Activated CD4-positive, alpha-beta T cell treated with anti-CD3 and anti-CD28 coated beads, Interleukin-2, amount 50 U/mL, for 16 hours (primary cell): ENCODE measurements around the gene LBP.
"Not testable (repeated sequence)": the region's sequence is repeated elsewhere in the genome, so short reads cannot be mapped to it uniquely, and the experiment has no call there.

ENCODE experiments used
- DNase-seq: peaks from one replicate; pipeline ENCODE4 v3.0.0-alpha.2; 2020

Gene LBP

DNA sequence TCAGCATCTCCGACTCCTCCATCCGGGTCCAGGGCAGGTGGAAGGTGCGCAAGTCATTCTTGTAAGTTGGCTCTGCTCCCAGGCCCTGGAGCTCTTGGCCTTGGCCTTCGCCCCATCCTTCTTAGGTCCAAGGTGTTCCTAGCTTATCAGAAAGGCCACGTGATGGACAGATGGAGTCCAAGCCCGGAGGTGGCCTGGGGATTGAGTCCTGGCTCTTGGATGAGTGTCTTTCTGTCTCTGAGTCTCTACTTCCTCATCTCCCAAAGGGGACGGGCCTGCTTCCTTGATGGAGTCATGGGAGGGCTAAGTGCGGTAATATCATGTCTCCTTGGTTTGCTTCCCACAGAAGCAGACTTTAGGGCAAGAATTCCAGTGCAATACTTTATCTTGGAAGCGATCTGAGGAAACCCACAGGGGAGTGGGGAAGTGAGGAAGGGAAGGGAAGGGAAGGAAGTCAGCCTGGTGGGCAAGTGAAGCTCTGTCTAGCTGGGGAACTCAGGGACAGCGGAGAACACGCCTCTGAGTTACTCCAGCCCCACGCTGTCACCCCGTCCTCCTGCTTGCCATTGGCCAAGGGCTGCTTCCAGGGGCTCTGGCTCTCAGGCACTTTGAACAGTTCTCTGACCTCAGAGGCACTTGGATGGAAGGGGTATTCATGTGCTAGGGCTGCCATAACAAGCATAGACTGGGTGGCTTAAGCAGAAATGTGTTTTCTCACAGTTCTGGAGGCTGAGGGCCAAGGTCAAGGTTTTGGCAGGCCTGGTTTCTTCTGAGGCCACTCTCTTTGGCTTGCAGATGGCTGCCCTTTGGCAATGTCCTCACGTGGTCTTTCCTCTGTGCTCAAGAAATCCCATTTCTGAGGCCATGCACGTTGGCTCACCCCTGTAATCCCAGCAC is 4.8 kb downstream of the LBP start:
- no peak for DNase-seq

DNA sequence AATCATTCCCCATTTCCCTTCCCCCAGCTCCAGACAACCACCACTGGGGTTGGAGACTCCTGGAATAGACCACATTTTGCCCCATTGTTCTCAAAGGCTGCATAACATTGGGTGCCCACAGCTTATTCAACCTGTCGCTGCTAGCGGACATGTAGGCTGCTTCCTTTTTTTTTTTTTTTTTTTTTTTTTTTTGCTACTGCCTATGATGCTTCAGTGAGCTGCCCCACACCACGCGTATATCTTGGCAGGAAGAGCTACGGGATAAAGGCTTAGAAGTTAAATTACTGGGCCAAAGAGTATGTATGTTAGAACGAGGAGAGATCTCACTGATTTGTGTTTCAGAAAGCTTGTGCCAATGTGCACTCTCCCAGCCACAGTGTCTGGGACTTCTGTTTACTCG is 7.0 kb downstream of the LBP start:
- DNase-seq, result no peak

DNA sequence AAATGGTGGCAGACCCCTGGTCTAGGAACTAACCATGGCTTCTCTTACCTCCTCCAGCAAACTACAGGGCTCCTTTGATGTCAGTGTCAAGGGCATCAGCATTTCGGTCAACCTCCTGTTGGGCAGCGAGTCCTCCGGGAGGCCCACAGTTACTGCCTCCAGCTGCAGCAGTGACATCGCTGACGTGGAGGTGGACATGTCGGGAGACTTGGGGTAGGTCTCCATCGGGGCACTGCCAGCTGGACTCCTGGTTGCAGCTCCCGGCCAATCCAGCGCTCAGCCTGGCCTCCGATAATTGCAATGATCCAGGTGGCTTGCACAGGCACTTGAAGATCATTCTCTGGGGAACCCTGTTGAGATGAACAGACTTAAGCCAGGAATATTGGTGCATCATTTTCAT is 7.9 kb downstream of the LBP start:
- no peak for DNase-seq

DNA sequence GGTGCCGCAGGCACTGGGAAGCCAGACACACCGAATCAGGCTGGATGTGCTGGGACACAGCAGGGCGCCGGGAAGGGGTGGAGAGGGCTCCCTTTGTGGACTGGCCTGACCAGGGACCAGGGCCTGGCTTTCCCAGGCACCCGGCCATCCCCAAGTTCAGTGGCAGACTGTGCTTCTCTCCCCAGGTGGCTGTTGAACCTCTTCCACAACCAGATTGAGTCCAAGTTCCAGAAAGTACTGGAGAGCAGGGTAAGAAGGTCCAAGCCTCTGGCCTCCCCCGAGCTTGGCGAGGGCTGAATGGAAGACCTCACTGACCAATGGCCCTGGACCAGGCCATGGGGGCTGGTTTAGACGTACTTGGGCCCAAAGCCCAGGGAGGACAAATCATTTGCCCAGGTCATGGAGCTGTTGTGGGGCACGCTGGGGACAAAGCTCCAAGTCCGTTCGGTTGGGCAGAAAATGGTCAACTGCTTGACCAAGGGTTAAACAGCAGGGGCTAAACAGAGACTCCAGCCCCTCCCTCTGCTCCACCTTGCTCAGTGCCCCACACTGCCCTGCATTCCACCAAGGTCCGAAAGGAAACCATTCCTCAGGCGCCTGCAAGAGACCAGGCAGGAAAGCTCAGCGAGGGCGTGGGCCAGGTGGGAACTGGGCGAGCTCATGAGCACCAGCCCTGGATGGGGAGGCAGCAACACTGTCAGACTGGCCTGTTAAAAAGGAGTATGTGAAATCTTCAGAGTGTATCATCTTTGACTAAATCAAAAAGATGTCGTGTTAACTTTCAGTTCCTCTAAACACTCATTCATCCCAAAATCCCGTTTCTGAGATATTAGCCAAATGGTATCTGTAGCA is 9.1 kb downstream of the LBP start:
- no peak for DNase-seq

DNA sequence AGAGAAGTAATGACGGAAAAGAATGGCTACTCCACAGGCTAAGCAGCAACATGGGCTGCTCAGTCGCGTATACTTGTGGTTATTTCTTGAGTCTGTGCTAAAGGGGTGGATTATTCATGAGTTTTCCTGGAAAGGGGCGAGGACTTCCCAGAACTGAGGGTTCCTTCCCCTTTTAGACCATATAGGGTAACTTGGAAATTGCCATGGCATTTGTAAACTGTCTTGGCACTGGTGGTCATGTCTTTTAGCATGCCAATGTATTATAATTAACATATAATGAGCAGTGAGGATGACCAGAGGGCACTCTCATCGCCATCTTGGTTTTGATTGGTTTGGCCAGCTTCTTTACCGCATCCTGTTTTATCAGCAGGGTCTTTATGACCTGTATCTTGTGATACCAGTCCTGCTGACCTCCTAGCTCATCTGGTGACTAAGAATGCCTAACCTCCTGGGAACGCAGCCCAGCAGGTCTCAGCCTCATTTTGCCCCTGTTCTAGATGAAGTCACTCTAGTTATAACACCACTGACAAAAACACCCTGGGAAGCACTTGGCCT is 11.4 kb downstream of the LBP start:
- no peak for DNase-seq

DNA sequence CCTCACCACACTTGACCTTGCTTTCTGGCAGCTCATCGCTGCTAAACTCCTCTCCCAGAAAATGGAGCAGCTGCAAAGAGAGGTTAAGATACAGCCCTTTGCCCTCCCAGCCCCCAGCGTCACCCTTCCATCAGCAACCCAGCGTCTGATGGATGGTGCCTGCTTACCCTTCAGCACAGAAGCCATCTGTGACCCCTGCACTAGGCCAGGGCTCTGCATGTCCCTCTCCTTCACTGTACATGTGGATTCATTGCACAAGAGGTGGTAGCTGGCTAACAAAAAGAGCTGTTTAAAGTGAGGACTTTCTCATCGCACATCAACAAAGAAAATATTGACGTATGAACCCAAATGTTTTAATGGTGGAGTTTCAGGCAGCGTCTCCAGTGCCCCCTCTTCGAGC is 12.3 kb downstream of the LBP start:
- no peak for DNase-seq

DNA sequence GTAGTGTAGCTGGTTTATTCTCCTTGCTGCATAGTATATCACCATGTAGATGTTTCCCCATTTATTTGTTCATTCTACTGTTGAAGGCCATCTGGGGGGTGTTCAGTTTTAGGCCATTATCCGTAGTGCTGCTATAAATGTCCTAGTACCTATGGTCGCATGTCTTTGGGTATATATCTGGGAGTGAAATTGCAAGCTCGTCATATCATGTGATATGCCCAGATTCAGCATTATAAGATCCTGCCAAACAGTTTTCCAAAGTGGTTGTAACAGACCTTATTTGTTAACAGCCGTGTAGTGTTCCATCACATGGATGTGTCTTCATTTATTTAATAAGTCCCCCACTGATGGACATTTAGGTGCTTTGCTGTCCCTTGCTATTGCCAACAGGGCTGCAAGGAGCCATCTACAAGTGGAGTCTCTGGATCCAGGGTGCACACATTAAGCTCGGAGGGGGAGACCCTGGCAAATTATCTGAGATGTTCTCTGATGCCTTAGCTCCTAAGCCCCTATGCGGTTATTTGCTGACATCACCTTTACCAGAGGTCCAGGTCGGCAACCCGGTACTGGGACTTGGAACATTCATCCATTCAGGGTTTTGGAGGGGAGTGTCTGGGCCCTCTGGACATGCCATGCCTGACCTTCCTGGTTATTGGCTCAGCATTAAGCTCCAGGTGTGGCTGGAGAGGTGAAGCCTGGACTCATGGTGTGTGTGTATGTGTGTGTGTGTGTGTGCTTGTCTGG is 16.9 kb downstream of the LBP start:
- no peak for DNase-seq

DNA sequence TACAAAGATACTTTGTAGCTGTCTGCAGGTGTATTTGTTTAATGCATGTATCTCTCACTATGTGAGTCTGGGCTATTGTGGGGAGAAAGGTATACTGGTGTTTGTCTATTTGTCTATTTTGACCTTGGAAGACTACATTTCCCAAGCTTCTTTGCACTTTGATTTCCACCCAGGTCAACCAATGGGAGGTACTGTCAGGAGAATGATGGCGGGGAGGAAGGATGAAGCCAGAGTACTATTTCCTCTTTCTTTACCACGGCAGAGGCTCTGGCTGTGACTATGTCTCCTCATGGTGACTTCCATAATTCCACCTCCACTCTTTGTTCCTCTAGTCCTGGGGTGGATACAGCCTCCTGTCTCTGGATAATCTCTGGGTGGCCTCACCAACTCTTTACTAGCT is 23.1 kb downstream of the LBP start:
- no peak for DNase-seq

DNA sequence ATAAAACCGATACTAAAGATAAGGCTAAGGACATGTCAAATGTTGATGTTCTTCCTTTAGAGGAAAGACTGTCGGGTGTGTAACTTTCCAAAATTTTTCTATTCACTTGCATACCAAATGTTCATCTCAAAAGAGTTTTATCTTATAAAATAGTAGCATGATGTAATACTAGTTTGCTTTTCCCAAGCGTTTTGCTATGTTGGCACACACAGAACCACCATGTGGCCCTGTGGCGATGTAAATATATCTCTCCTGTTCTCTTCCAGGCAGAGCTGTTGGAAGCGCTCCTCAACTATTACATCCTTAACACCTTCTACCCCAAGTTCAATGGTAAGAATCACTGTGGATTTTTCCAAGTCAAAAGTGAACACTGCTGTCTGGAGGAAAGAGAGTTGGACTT is 26.5 kb downstream of the LBP start:
- no peak for DNase-seq

DNA sequence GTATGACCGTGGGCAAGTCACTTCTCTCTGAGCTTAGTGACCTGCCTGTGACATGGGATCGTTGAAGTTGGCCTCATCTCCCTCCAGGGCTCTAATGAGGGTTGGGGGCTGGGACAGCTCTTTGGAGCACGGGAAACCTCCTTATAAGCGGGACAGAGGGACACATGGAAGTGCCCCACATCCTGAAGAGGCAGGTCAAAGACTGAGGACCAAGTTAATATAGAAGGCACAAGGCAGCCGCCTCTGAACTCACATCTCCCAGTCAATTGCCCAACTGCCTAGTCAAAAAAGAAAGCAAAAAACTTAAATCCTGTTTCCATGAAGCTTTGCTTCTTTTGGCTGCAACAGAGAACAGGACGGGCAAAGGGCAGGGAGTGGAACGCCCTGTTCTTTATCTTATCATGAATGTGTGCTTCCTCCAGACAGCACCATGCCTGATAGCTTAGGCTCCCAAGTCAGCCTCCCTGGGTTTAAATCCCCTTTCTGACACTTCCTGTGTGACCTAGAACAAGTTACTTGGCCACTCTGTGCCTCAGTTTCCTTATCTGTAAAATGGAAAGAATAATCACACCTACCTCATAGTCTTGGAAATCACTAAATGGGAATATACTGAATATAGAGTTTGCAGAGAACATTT is 27.1 kb downstream of the LBP start:
- DNase-seq, result no peak

DNA sequence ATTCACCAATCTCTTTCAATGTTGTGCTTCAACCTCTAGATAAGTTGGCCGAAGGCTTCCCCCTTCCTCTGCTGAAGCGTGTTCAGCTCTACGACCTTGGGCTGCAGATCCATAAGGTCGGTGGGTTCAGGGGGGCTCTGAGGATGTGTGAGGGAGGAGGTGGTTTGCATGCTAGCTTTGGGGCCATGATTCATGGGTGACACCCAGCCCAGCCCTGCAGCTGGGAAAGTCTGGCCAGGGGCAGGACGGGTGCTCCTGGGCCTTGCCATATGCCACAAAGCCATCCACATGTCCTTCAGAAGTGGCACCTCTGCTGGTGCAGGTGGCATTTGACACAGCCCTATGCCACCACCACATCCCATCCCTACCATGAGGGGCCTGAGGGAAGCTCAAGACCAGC is 27.6 kb downstream of the LBP start:
- no peak for DNase-seq

DNA sequence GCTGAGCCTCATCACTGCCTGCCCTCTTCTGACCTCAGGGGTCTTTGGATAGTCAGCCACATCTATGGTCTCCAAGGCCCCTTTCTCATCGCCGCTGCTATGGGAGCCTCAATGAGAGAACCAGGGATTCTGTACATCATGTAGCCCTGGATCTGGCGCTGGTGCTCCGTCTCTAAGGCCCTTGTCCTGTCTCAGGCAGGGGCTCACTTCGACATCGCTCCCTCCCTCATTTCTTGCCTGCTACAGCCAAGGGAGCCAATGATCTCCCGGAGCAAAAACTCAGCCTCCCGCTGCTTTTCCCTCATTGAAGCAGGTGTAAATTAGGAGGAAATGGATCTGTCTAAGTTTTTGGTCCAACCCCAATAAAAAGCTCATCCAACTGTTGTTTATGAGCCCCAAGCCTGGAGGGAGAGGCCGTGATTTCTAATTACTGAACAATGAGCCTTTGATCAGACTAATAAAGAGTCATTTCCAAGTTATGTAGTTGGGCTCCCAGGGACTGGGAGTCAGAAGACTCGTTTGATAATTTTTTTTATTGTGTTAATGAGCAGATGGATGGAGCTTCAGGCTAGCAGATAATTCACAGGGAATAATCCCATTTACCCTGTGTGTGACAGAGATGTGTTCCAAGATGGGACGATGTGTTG is 30.9 kb downstream of the LBP start:
- no peak for DNase-seq

DNA sequence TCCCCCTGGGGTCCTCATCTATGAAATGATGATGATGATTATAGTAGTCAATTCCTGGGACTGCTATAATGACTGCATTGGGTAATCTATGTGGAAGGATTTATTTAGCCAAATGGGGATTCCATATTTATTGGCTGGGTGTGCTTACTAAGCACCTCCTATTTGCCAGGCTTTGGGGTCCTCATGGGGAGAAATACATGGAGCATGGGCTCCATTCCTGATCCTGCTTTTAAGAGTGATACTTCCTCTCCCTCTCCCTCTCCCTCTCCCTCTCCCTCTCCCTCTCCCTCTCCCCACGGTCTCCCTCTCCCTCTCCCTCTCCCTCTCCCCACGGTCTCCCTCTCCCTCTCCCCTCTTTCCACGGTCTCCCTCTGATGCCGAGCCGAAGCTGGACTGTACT is 31.6 kb downstream of the LBP start:
- not testable (repeated sequence) for DNase-seq

DNA sequence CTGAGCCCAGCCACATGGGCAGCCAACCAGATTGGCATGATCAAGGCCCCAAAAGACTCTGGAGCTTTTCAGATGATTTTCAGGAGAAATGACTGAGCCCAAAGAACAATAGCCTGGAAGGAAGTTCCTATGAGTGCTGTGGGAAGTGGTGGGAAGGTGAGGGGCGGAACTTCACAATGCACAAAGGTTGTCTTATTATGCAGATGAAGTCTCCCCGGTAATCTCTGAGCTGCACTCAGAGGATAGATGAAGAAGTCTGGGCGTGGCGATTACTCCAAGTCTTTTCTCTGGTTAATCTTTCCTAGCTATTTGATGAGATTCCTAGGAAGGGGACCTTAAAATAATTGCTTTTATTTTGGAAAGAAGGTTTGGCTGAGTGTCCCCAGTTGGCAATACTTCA is 36.9 kb downstream of the LBP start:
- DNase-seq, result no peak

DNA sequence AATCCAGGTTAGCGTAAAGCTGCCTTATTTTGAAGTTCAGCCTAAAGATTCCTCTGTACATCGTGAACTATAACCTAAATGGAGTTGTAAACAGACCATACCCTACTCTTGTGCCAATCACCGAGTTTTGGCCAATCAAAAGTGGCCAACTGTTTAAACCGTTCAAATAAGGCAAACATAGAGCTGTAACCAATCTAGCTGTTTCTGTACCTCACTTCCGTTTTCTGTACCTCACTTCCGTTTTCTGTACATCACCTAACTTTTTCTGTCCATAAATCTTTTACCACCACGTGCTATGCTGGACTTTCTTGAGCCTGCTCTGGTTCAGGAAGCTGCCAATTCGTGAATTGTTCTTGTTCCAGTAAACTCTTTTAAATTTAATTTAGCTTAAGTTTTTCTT is 39.7 kb downstream of the LBP start:
- no peak for DNase-seq

DNA sequence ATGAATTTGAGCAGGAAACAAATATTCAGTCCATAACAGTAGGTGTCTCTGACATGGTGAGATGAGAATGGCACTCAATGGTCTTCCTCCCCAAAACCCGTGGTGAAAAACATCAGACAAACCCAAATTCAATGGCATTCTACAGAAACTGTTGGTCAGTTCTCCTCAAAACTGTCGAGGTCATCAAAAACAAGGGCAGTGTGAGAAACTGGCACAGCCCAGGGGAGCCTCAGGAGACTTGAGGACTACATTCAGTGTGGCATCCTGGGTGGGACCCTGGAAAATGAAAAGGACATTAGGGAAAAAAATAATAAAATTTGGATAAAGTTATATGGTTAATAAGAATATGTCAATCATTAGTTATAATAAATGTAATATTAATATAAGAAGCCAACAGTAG is 40.6 kb downstream of the LBP start:
- DNase-seq, result no peak

DNA sequence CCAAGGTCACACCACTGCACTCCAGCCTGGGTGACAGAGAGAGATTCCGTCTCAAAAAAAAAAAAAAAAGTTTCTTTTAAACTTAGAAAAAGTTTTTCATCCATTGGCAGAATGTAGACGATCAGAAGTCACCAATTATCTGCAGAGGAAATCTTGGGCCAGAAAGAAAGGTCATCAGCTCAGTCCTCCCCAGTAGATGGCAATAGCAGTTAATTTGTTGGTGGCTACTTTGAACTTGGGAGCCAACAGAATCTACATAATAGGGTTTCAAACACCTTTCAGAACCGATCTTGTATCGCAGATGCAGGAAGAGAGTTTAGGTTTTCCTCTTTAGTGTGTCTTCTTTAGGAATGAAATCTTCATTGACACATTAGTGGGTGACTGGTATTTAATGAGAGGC is 41.7 kb downstream of the LBP start:
- no peak for DNase-seq

DNA sequence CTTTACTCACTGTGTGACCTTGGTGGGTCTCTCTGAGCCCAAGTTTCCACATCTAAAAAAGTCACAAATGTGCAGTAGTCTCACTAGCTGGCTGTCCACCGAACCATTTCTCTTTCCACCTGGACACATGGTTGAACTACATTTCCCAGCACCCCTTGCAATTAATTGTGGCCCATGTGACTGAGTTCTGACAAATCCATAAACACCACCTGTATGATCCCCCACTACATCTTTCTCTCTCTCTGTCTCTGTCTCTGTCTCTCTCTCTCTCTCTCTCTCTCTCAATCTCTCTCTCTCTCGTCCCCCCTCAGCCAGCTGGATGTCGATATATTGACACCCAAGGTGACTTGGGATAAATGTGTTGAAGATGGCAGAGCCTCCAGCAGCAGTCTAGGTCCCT is 46.1 kb downstream of the LBP start:
- DNase-seq, result no peak

DNA sequence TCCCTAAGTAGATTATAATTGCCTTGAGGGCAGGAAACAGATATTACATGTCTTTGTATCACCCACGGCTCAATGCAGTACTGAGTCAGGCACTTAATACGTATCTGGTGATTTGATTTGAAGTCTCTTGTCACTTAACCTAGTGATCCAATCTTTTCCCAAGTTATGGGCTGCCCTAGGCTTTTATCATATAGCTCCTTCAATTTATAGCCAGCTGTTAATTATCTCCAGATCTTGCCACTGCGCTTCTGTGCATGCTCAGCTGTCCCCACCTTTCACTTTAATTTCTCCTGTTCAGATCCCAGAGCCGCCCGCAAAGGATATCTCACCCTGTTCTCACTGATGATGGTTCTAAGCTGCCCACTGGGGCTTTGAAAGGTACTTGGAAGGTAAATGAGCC is 47.0 kb downstream of the LBP start:
- no peak for DNase-seq

DNA sequence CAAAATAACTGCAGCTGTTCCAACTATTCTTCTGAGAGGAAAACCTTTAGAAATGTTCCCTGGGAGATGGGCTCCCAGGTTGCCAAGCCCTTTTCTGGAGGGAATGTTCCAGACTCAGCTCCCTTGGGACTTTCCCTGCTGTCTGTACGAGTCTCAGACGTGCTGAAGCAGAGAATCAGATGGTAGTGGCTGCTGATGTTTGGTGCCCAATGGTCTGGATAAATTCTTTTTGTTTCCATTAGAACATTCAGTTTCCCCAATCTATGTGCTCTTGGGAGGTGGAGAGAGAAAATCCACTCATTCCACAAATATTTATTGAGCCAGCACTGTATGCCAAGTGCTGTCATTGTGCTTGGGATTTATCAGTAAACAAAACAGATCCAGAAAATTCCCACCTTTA is 48.9 kb downstream of the LBP start:
- DNase-seq, result no peak

DNA sequence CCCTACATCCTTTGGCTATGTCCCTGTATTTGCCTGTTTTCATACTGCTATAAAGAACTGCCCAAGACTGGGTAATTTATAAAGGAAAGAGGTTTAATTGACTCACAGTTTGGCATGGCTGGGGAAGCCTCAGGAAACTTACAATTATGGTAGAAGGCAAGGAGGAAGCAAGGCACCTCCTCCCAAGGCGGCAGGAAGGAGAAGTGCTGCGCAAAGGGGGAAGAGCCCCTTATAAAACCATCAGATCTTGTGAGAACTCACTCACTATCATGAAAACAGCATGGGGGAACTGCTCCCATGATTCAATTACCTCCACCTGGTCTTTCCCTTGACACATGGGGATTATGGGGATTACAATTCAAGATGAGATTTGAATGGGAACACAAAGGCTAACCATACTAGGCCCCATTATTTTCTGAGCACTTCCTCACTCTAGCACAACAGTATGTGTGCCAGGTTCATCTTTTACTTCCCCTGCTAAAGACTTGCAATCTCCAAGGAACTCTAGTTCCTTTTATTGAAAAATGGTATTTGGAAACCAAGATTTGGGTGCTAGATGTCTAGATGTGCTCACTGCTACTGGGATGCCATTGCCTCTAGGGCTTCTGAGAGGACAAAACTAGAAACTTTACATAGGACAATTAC is 49.6 kb downstream of the LBP start:
- not testable (repeated sequence) for DNase-seq

DNA sequence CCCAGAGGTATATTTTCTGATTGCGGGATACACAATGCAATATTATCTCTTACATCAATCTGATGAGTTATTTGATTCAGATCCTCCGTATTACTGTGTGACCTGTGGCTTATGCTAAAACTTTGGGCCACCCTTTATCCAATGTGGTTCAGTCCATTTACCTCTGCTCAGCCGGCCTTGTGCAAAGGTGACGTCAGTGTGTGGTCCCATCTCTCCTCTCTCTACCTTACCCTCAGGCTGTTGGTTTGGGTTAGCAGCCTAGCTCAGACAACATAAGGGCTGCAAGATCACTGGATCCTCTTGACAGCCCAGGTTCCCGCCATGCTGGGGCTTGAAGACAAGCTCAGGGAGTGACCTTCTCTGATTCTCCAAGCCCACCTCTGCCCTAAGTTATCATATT is 55.8 kb downstream of the LBP start:
- DNase-seq, result no peak
